B cell (primary cell): ENCODE data around the gene SEC24D. TPM values are rescaled to one million over a fixed set of nuclear protein-coding genes. Genes with fewer than 3 reads are reported as not detected.

Experiments used
- ATAC-seq: fragments of 200-7000 bp; cut with Tn5 transposase; one replicate; pipeline ENCODE4 v1.10.0; 2021; ENCODE audit warnings: low read depth, mild to moderate bottlenecking, moderate number of reproducible peaks, moderate library complexity
- CTCF ChIA-PET: fragments of 350-600 bp; sonication (Branson Sonifier 250); formaldehyde crosslinking; loops from one replicate; lab custom pipeline; 2021; ENCODE audit warnings: antibody characterized with exemption, inconsistent platforms; lab: Charles Lee
- POLR2A ChIA-PET: fragments of 350-600 bp; sonication (Branson Sonifier 250); formaldehyde crosslinking; loops from one replicate; lab custom pipeline; 2021; ENCODE audit warnings: antibody characterized with exemption; lab: Charles Lee
- DNase-seq: peaks from one replicate; pipeline ENCODE4 v3.0.0; 2013
- H2AFZ ChIP-seq: 2 replicates; pipeline ENCODE4 v1.6.1; 2012; ENCODE audit warnings: mild to moderate bottlenecking, low read depth, low read length; ENCODE audit not compliant: insufficient read depth, poor library complexity, severe bottlenecking
- H3K27ac ChIP-seq, 2 donors: 1 replicate in 1 of 2; 2 replicates in 1 of 2; pipeline ENCODE4 v1.5.1; 2012 to 2013; ENCODE audit warnings: low read length in 2 of 2, mild to moderate bottlenecking in 2 of 2, moderate library complexity in 1 of 2
- H3K27me3 ChIP-seq, 4 experiments: fragments of 200-600 bp in 1 of 4; sonication (generic) in 1 of 4; replicated peaks in 1 of 4; 1 replicate in 2 of 4; 2 replicates in 2 of 4; pipeline versions ENCODE4 v1.6.1 to v1.7.0; 2013 to 2016; ENCODE audit warnings: low read length in 3 of 4, mild to moderate bottlenecking in 2 of 4, mixed read lengths in 1 of 4, moderate library complexity in 1 of 4; ENCODE audit not compliant: insufficient read depth in 4 of 4, control insufficient read depth in 3 of 4; ENCODE audit errors: control extremely low read depth in 1 of 4
- H3K36me3 ChIP-seq, 2 experiments: replicated peaks in 1 of 2; 1 replicate in 1 of 2; 2 replicates in 1 of 2; pipeline versions ENCODE4 v1.6.1 to v1.7.1; 2013; ENCODE audit warnings: low read length in 1 of 2; ENCODE audit not compliant: insufficient read depth in 2 of 2, control insufficient read depth in 1 of 2; ENCODE audit errors: control extremely low read depth in 1 of 2, extremely low read depth in 1 of 2
- H3K4me1 ChIP-seq, 2 donors: fragments of 200-600 bp in 1 of 2; sonication (generic) in 1 of 2; 1 replicate in 1 of 2; 2 replicates in 1 of 2; pipeline versions ENCODE4 v1.5.1 to v1.6.1; 2013 to 2017; ENCODE audit warnings: low read length in 2 of 2; ENCODE audit not compliant: control insufficient read depth in 2 of 2, insufficient read depth in 2 of 2
- H3K4me2 ChIP-seq: replicated peaks from 2 replicates; pipeline ENCODE3; 2012; ENCODE audit warnings: mild to moderate bottlenecking, low read depth, low read length; ENCODE audit not compliant: poor library complexity, severe bottlenecking
- H3K4me3 ChIP-seq, 5 experiments: fragments of 200-600 bp in 1 of 5; sonication (generic) in 1 of 5; 1 replicate in 3 of 5; 2 replicates in 2 of 5; pipeline versions ENCODE4 v1.5.1 to v1.7.0; 2011 to 2016; ENCODE audit warnings: low read length in 4 of 5, mild to moderate bottlenecking in 4 of 5, low read depth in 2 of 5, control low read depth in 1 of 5, moderate library complexity in 1 of 5; ENCODE audit not compliant: insufficient read depth in 1 of 5; ENCODE audit errors: control extremely low read depth in 1 of 5, extremely low read depth in 1 of 5
- H3K79me2 ChIP-seq: fragments of 200-600 bp; sonication (generic); one replicate; pipeline ENCODE4 v1.6.0; 2016; ENCODE audit warnings: low read length; ENCODE audit not compliant: control insufficient read depth, insufficient read depth
- H3K9ac ChIP-seq: fragments of 200-600 bp; sonication (generic); 2 replicates; pipeline ENCODE4 v1.6.1; 2017; ENCODE audit warnings: mild to moderate bottlenecking, low read length, moderate library complexity
- H3K9me3 ChIP-seq, 3 donors: one replicate each; pipeline versions ENCODE4 v1.6.1 to v1.7.1; 2013; ENCODE audit warnings: low read length in 2 of 3; ENCODE audit not compliant: control insufficient read depth in 2 of 3, insufficient read depth in 1 of 3; ENCODE audit errors: control extremely low read depth in 1 of 3
- H4K20me1 ChIP-seq: 2 replicates; pipeline ENCODE4 v1.6.0; 2012; ENCODE audit warnings: mild to moderate bottlenecking, low read length; ENCODE audit not compliant: insufficient read depth, control insufficient read depth, poor library complexity, severe bottlenecking
- H3K27ac Mint-ChIP-seq: one replicate; pipeline ENCODE4 v1.8.0; 2021; ENCODE audit warnings: mixed read lengths
- H3K27me3 Mint-ChIP-seq: one replicate; pipeline ENCODE4 v1.8.0; 2021; ENCODE audit warnings: mixed read lengths
- H3K4me1 Mint-ChIP-seq: one replicate; pipeline ENCODE4 v1.8.0; 2021; ENCODE audit warnings: mixed read lengths
- H3K4me3 Mint-ChIP-seq: one replicate; pipeline ENCODE4 v1.8.0; 2021; ENCODE audit warnings: mixed read lengths
- H3K9me3 Mint-ChIP-seq: one replicate; pipeline ENCODE4 v1.8.0; 2022; ENCODE audit warnings: mixed read lengths; ENCODE audit not compliant: insufficient read depth
- EZH2 ChIP-seq: IDR thresholded peaks from 2 replicates; pipeline ENCODE4 v1.6.1; 2012; ENCODE audit warnings: borderline replicate concordance, low read depth, mild to moderate bottlenecking, moderate library complexity, low read length; ENCODE audit not compliant: insufficient read depth, poor library complexity, severe bottlenecking
- WGBS: methylation state at CpG from one replicate; pipeline ENCODE4 v1.1.5; 2013; ENCODE audit warnings: missing lambda C conversion rate; ENCODE audit not compliant: insufficient coverage; 5-methylcytosine and 5-hydroxymethylcytosine counted together
- intact Hi-C: fragments of 100-400 bp; cut with micrococcal nuclease; formaldehyde crosslinking; loops from one replicate; pipeline ENCODE4 v1.10.0; 2022
- polyA plus RNA-seq: library from polyadenylated mRNA; depleted of rRNA; stranded (reverse); fragments of >200 nt; gene quantifications from 2 replicates; pipeline ENCODE4 v1.2.3, GENCODE V29; 2012
- total RNA-seq, 2 donors: library from RNA; stranded (reverse); fragments of 120-200 nt in 1 of 2; gene quantifications; 1 replicate in 1 of 2; 2 replicates in 1 of 2; pipeline versions ENCODE4 v1.2.3 to v1.2.4, GENCODE V29; 2013 to 2022
- TF ChIP-seq, protein P1 (sequence below): fragments of 200-600 bp; IDR thresholded peaks from one replicate; pipeline ENCODE4 v1.8.0; 2022; ENCODE audit warnings: antibody characterized with exemption, mild to moderate bottlenecking

SEC24D gene
- total and polyA plus RNA-seq, 2 donors (not counting 1 experiment from before 2014, with no cell fraction given): 7.1 to 15.8 TPM

DNA sequence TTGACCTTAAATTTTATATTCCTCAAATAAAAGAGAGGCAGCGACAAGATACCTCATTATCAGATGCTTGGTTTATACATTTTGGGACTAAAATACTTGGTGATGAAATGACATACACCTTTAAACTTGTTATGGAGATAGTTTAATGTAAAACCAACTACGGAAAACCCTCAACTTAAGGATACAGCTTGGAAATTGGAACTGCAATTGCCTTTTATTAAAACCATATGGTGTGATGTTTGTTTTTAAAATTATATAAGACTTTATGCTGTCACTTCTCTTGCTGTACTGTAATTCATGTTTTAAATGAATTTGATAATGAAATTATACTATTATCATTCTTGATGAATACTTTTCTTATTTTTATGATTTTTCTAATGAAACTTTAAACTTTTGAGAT, 124.9 kb downstream of the SEC24D start:
- Histone ChIP-seq H3K27me3 (no peaks in the 10 kb centered on the region), H3K9me3 (no peaks in the 10 kb centered on the region), H3K27ac (no peak overlapping the region), H3K9ac (no peak overlapping the region), H3K36me3 (peaks cover 22 to 42% of the 10 kb centered on the region in 2 experiments), H2AFZ (no peak overlapping the region), H4K20me1 (no peaks in the 10 kb centered on the region), H3K4me3 (no peak overlapping the region), H3K4me1 (no peaks in the 10 kb centered on the region), H3K79me2 (no peaks in the 10 kb centered on the region), H3K4me2 (no peak overlapping the region)
- Mint-ChIP-seq H3K27ac (no peak overlapping the region), H3K27me3 (no peaks in the 10 kb centered on the region), H3K9me3 (no peaks in the 10 kb centered on the region), H3K4me3 (no peak overlapping the region), H3K4me1 (no peaks in the 10 kb centered on the region)
- DNase-seq (no peak), ATAC-seq (no peak)
- ChIA-PET POLR2A (no interaction called here), CTCF (no interaction called here)
- intact Hi-C loops: no loop called here
- TF ChIP-seq, protein P1, sequence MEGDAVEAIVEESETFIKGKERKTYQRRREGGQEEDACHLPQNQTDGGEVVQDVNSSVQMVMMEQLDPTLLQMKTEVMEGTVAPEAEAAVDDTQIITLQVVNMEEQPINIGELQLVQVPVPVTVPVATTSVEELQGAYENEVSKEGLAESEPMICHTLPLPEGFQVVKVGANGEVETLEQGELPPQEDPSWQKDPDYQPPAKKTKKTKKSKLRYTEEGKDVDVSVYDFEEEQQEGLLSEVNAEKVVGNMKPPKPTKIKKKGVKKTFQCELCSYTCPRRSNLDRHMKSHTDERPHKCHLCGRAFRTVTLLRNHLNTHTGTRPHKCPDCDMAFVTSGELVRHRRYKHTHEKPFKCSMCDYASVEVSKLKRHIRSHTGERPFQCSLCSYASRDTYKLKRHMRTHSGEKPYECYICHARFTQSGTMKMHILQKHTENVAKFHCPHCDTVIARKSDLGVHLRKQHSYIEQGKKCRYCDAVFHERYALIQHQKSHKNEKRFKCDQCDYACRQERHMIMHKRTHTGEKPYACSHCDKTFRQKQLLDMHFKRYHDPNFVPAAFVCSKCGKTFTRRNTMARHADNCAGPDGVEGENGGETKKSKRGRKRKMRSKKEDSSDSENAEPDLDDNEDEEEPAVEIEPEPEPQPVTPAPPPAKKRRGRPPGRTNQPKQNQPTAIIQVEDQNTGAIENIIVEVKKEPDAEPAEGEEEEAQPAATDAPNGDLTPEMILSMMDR: no peak
- no peak for TF ChIP-seq EZH2
- no CpG with 5 or more reads among the region's 2 CpGs for WGBS

DNA sequence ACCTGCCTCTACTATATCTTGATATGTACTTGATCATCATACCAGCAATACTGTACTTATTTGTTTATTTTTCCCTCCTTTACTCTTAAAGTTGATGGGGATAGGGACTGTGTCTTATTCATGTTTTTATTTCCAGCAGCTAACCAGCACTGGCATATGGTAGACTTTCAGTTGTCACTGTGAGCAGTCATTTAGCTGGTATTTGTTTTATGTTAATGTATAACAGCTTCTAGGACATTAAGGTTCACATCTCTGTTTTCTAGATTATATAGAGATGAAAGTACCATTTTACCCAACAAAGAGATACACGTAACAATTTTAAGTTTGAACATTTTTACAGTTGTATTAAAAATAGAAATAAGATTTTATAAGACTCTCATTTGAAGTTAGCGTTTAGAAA, 132.8 kb downstream of the SEC24D start:
- Histone ChIP-seq H3K9ac (no peak overlapping the region), H3K4me1 (no peaks in the 10 kb centered on the region), H3K4me2 (no peak overlapping the region), H3K4me3 (no peak overlapping the region), H3K79me2 (no peaks in the 10 kb centered on the region), H3K36me3 (peaks cover 10 to 49% of the 10 kb centered on the region in 2 experiments), H3K9me3 (no peaks in the 10 kb centered on the region), H3K27me3 (no peaks in the 10 kb centered on the region), H3K27ac (no peak overlapping the region), H4K20me1 (no peaks in the 10 kb centered on the region), H2AFZ (no peak overlapping the region)
- ChIA-PET CTCF (no interaction called here), POLR2A (no interaction called here)
- ATAC-seq (no peak), DNase-seq (no peak)
- Mint-ChIP-seq H3K4me3 (no peak overlapping the region), H3K27me3 (no peaks in the 10 kb centered on the region), H3K9me3 (no peaks in the 10 kb centered on the region), H3K4me1 (no peaks in the 10 kb centered on the region), H3K27ac (no peak overlapping the region)
- TF ChIP-seq, protein P1: no peak
- no peak for TF ChIP-seq EZH2
- WGBS: no CpG with 5 or more reads among the region's 2 CpGs
- intact Hi-C loops: no loop called here
